Measurements from ENCODE around the gene PLCH1. TPM values are rescaled to one million over a fixed set of nuclear protein-coding genes. Genes with fewer than 3 reads are reported as not detected.

PLCH1 gene
- total RNA-seq, 1 experiment from 2014 or later = 3.8 TPM

- Histone ChIP-seq H3K27ac (ENCODE audit: low read depth, low read length) (no peak overlapping the region), H3K36me3 (ENCODE audit: control insufficient read depth in 1 of 2, insufficient read depth in 2 of 2, low read length in 2 of 2) (no peaks in the 10 kb centered on the region), H4K20me1 (ENCODE audit: insufficient read depth) (0 out of 2 replicates have a peak, but pooled peaks cover 1% of the 10 kb centered on the region), H2AFZ (ENCODE audit: low read depth, low read length, poor library complexity, severe bottlenecking) (no peak overlapping the region), H3K27me3 (ENCODE audit: insufficient read depth, low read length) (no peaks in the 10 kb centered on the region), H3K9me2 (ENCODE audit: insufficient read depth) (no peaks in the 10 kb centered on the region), H3K9me3 (ENCODE audit: control insufficient read depth in 1 of 2, insufficient read depth in 1 of 2, low read depth in 1 of 2, low read length in 2 of 2) (no peaks in the 10 kb centered on the region), H3K4me2 (ENCODE audit: low read length) (no peak overlapping the region), H3K4me3 (replicated peaks in 1 of 2; ENCODE audit: low read depth in 1 of 2, low read length in 2 of 2) (no peak overlapping the region), H3K9ac (ENCODE audit: low read length) (no peak overlapping the region), H3K4me1 (ENCODE audit: control insufficient read depth in 1 of 2, insufficient read depth in 2 of 2, low read length in 2 of 2) (peaks cover 0 to 3% of the 10 kb centered on the region in 2 experiments; a peak in 1 of 4 replicates), H3K79me2 (ENCODE audit: insufficient read depth, low read length) (peaks cover 1% of the 10 kb centered on the region; the same call in 1 of the 2 replicates)
- ChIA-PET CTCF (interaction anchor here (1.2 kb wide), 1 partner anchor 15 kb away, joined by 3 read pairs; the partner anchor contains the start of gene C3orf33), POLR2A (no interaction called here), RAD21 (ENCODE audit: low non-redundant PET in 1 of 2, low total read pairs in 2 of 2, uncharacterized antibody in 2 of 2, unreplicated experiment in 2 of 2) (no interaction called here)
- ATAC-seq = no peak
- no peak for DNase-seq (ENCODE audit: low read depth, low spot score)
- no TSS peak for BruUV-seq (replicated peaks)
- intact Hi-C loops (cut with micrococcal nuclease) = no loop called here
- TF ChIP-seq SIN3A (IDR thresholded peaks at IDR 0.05; ENCODE audit: low read depth) = no peak
- no peak for TF ChIP-seq MAX (IDR thresholded peaks at IDR 0.05)
- no peak for TF ChIP-seq SP1 (IDR thresholded peaks at IDR 0.05; ENCODE audit: low read depth)
- no peak for TF ChIP-seq POLR2AphosphoS5 (IDR thresholded peaks at IDR 0.05; ENCODE audit: low read depth, low read length)
- no peak for TF ChIP-seq ELF1 (IDR thresholded peaks at IDR 0.05; ENCODE audit: borderline replicate concordance, low read depth)
- TF ChIP-seq TCF7L2 (IDR thresholded peaks at IDR 0.05; ENCODE audit: borderline replicate concordance, extremely low read depth, insufficient read depth, insufficient read length) = no peak
- no peak for TF ChIP-seq REST (IDR thresholded peaks at IDR 0.05; ENCODE audit: low read depth)
- TF ChIP-seq JUND (IDR thresholded peaks at IDR 0.05) = no peak
- no peak for TF ChIP-seq EZH2phosphoT487 (IDR thresholded peaks at IDR 0.05; ENCODE audit: borderline replicate concordance)
- TF ChIP-seq FOSL1 (IDR thresholded peaks at IDR 0.05; ENCODE audit: low read depth) = no peak
- TF ChIP-seq POLR2A (IDR thresholded peaks at IDR 0.05; ENCODE audit: borderline replicate concordance, extremely low read depth, insufficient read depth, insufficient read length) = no peak
- TF ChIP-seq SRF (IDR thresholded peaks at IDR 0.05; ENCODE audit: low read depth) = no peak
- TF ChIP-seq EGR1 (IDR thresholded peaks at IDR 0.05; ENCODE audit: low read depth) = no peak
- TF ChIP-seq YY1 (IDR thresholded peaks at IDR 0.05; ENCODE audit: extremely low read depth, insufficient replicate concordance, low read depth, low read length) = no peak
- TF ChIP-seq CTCF (IDR thresholded peaks at IDR 0.05 in 2 of 3, conservative IDR thresholded peaks at IDR 0.05 in 1 of 3; ENCODE audit: borderline replicate concordance in 1 of 3, insufficient read depth in 1 of 3, low read depth in 2 of 3, low read length in 2 of 3) = no peak
- no peak for TF ChIP-seq ZNF274 (IDR thresholded peaks at IDR 0.05; ENCODE audit: low read depth, low read length)
- no peak for TF ChIP-seq CBX3 (IDR thresholded peaks at IDR 0.05; ENCODE audit: low read depth)
These were observed 46.3 kb upstream of the PLCH1 start for GRCh38 chr3:155791190-155791589.
